Rectal smooth muscle tissue (tissue), 1 donor: ENCODE results near the gene OR9K2.
"Not testable (repeated sequence)": the region's sequence is repeated elsewhere in the genome, so short reads cannot be mapped to it uniquely, and the experiment has no call there.

Source experiments
- H3K27ac ChIP-seq: one replicate; pipeline ENCODE4 v1.7.0; 2013; ENCODE audit warnings: low read depth, low read length, inconsistent platforms
- H3K27me3 ChIP-seq: one replicate; pipeline ENCODE4 v1.7.0; 2013; ENCODE audit warnings: low read length; ENCODE audit not compliant: control insufficient read depth, insufficient read depth
- H3K36me3 ChIP-seq: one replicate; pipeline ENCODE4 v1.7.0; 2013; ENCODE audit warnings: low read length; ENCODE audit not compliant: control insufficient read depth, insufficient read depth
- H3K4me1 ChIP-seq: one replicate; pipeline ENCODE4 v1.7.0; 2013; ENCODE audit warnings: low read length; ENCODE audit not compliant: control insufficient read depth, insufficient read depth
- H3K4me3 ChIP-seq: one replicate; pipeline ENCODE4 v1.7.0; 2013; ENCODE audit warnings: low read length
- H3K9ac ChIP-seq: one replicate; pipeline ENCODE4 v1.7.0; 2013; ENCODE audit warnings: low read length

The OR9K2 gene, protein sequence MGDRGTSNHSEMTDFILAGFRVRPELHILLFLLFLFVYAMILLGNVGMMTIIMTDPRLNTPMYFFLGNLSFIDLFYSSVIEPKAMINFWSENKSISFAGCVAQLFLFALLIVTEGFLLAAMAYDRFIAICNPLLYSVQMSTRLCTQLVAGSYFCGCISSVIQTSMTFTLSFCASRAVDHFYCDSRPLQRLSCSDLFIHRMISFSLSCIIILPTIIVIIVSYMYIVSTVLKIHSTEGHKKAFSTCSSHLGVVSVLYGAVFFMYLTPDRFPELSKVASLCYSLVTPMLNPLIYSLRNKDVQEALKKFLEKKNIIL

GRCh38 chr12:55126106-55126505, at the start of gene OR9K2:
Gene OR9K2, plus strand, starts transcription at chr12:55126406. Its CDS starts 3,429 bp downstream, at chr12:55129835.
- Histone ChIP-seq H3K9ac (no peak within 1 kb of the TSS), H3K4me1 (no peaks in the 10 kb centered on the region), H3K4me3 (no peak within 1 kb of the TSS), H3K36me3 (no peaks in the 10 kb centered on the region), H3K27ac (no peak within 1 kb of the TSS), H3K27me3 (no peaks in the 10 kb centered on the region)

GRCh38 chr12:55092579-55092978, 33.6 kb upstream of the OR9K2 start:
- H3K4me1 ChIP-seq: no peaks in the 10 kb centered on the region

GRCh38 chr12:55112378-55112875, 13.8 kb upstream of the OR9K2 start:
- H3K4me1 ChIP-seq: no peaks in the 10 kb centered on the region
- H3K4me3 ChIP-seq: no peak overlapping the region
- no peak overlapping the region for H3K27ac ChIP-seq
- H3K9ac ChIP-seq: no peak overlapping the region
- no peaks in the 10 kb centered on the region for H3K36me3 ChIP-seq
- no peaks in the 10 kb centered on the region for H3K27me3 ChIP-seq

More at GRCh38 chr12:55092579-55092978, 33.6 kb upstream of the OR9K2 start:
- Histone ChIP-seq H3K27ac (no peak overlapping the region), H3K36me3 (no peaks in the 10 kb centered on the region), H3K4me3 (no peak overlapping the region), H3K9ac (no peak overlapping the region), H3K27me3 (no peaks in the 10 kb centered on the region)

DNA sequence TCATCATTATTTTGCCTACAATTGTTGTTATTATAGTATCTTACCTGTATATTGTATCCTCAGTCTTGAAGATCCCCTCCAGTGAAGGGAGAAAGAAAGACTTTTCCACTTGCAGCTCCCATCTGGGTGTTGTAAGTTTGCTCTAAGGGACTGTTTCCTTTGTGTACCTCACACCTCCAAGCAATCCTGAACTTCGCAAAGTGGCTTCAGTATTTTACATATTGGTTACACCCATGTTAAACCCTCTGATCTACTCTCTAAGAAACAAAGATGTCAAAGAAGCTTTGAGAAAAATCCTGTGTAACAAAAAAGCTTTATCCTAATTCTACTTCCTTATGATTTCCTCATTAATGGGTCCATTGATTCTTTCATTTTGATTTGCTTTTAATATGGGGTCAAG, 10.1 kb upstream of the OR9K2 start:
- H3K27me3 ChIP-seq: no peaks in the 10 kb centered on the region
- no peak overlapping the region for H3K4me3 ChIP-seq
- H3K36me3 ChIP-seq: no peaks in the 10 kb centered on the region
- no peaks in the 10 kb centered on the region for H3K4me1 ChIP-seq
- no peak overlapping the region for H3K9ac ChIP-seq
- no peak overlapping the region for H3K27ac ChIP-seq

DNA sequence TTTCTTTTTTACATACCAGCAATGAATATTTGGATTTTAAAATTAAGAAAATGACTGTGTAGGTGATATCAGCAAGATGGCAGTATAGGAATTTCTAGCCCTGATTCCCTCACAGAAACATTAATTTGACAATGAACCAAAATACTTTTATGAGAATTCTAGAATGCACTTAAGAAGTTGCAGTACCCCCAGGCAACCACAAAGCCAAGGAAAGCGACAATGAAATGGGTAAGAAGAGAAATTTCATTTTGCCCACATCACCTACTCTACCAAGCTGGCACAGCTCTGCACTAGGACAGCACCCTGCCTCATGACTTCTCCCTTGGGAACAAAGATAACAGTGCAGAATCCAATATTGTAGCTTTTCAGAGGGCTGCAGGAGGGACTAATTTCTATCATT, 6.6 kb downstream of the OR9K2 start:
- no peaks in the 10 kb centered on the region for H3K27me3 ChIP-seq
- no peak overlapping the region for H3K27ac ChIP-seq
- no peaks in the 10 kb centered on the region for H3K36me3 ChIP-seq
- H3K4me3 ChIP-seq: no peak overlapping the region
- no peaks in the 10 kb centered on the region for H3K4me1 ChIP-seq
- H3K9ac ChIP-seq: no peak overlapping the region

DNA sequence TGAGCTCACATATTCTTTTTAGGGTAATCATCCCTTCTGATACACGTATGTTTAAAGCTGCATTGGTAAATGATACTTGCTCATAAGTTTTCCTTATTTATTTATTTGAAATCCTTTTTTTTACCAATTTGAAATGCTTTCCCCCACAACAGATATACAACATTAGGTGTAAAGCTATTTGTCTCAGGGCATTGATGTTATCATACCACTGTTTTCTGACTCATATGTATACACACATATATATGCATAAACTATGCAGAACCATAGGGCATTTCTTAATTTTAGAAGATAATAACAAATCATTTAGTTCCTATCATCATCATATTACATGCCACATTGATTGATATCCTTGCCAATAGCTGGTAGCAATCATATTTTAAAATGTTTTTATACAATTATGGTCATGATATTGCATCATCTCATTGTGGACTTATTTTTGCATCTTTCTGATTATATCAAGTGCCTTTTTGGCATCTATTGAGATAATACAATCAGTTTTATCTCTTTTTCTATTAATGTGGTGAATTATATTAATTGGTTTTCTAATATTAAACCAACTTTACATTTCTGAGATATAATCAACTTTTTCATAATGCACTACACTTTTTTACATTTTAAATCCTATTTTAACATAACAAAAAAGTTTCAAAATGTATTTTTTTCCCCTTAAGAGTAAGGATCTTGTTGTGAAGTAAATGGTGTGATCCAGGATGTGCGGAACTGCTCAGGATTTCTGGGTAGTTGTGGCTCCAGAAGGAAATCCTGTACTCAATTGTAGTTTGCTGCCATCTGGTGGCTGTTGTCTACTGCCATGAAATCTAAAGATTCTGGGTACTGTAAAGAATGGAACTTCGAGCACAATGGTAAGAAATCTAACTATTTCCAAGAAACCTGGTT, 16.7 kb downstream of the OR9K2 start:
- no peak overlapping the region for H3K9ac ChIP-seq
- no peaks in the 10 kb centered on the region for H3K27me3 ChIP-seq
- H3K4me1 ChIP-seq: no peaks in the 10 kb centered on the region
- no peak overlapping the region for H3K4me3 ChIP-seq
- no peaks in the 10 kb centered on the region for H3K36me3 ChIP-seq
- no peak overlapping the region for H3K27ac ChIP-seq

DNA sequence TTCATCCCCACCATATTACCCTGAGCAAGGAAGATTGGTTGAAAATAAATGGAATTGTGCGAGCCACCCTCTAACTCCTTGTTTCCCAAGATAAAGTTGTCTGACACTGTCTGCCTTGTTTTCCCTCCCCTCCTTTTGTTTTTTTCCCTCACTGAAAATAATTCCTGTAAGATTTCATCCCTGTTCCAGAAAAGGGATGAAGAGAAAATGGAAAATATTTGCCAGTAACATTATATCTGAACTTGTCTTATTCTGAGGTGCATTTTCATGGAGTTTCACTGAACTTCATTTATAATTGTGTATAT, 17.3 kb downstream of the OR9K2 start:
- no peaks in the 10 kb centered on the region for H3K36me3 ChIP-seq
- no peak overlapping the region for H3K4me3 ChIP-seq
- no peak overlapping the region for H3K27ac ChIP-seq
- no peak overlapping the region for H3K9ac ChIP-seq
- H3K4me1 ChIP-seq: no peaks in the 10 kb centered on the region
- H3K27me3 ChIP-seq: no peaks in the 10 kb centered on the region

GRCh38 chr12:55167010-55167640, 40.9 kb downstream of the OR9K2 start:
- not testable (repeated sequence) for H3K9ac ChIP-seq, H3K4me3 ChIP-seq, H3K4me1 ChIP-seq, H3K36me3 ChIP-seq, H3K27ac ChIP-seq, H3K27me3 ChIP-seq

- no peaks in the 10 kb centered on the region for H3K4me1 ChIP-seq
- H3K27ac ChIP-seq: no peak overlapping the region
- no peaks in the 10 kb centered on the region for H3K27me3 ChIP-seq
- no peak overlapping the region for H3K4me3 ChIP-seq
- H3K9ac ChIP-seq: no peak overlapping the region
- no peaks in the 10 kb centered on the region for H3K36me3 ChIP-seq
Observed at GRCh38 chr12:55171445-55171844, 45.2 kb downstream of the OR9K2 start.

GRCh38 chr12:55171846-55172245, 45.6 kb downstream of the OR9K2 start:
- H3K27me3 ChIP-seq, H3K4me1 ChIP-seq, H3K4me3 ChIP-seq, H3K27ac ChIP-seq, H3K9ac ChIP-seq, H3K36me3 ChIP-seq: not testable (repeated sequence)

DNA sequence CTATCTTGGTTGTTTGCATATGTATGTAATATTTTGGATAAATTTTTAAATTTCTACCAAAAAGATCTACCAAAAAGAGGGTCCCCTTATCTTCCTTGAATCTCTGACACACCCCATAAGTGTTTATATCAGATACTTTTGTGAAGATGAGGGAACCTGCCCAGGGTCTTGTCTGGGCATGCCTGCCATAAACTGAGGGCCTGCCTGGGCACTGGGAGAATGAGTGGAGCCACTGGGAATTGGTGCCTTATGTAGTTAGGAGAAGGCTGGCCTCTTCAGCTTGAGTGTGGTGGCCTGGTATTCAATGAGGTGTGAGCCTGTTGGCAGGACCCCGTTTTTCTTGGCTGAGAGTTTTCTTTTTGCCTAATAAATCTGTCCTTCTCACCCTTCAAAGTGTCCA, 46.5 kb downstream of the OR9K2 start:
- Histone ChIP-seq H3K27ac (no peak overlapping the region), H3K9ac (no peak overlapping the region), H3K4me3 (no peak overlapping the region), H3K36me3 (no peaks in the 10 kb centered on the region), H3K27me3 (no peaks in the 10 kb centered on the region), H3K4me1 (no peaks in the 10 kb centered on the region)

- Histone ChIP-seq H3K9ac (no peak overlapping the region), H3K36me3 (no peaks in the 10 kb centered on the region), H3K4me3 (no peak overlapping the region), H3K4me1 (no peaks in the 10 kb centered on the region), H3K27ac (no peak overlapping the region), H3K27me3 (no peaks in the 10 kb centered on the region)
Observed at GRCh38 chr12:55173456-55173855, 47.2 kb downstream of the OR9K2 start.
